ENCODE results near the gene LRP5. TPM values are rescaled to one million over a fixed set of nuclear protein-coding genes. Genes with fewer than 3 reads are reported as not detected.
"Not testable (repeated sequence)": the region's sequence is repeated elsewhere in the genome, so short reads cannot be mapped to it uniquely, and the experiment has no call there.

LRP5 gene
- total RNA-seq, 1 donor from 2014 or later, result 42.5 TPM

DNA sequence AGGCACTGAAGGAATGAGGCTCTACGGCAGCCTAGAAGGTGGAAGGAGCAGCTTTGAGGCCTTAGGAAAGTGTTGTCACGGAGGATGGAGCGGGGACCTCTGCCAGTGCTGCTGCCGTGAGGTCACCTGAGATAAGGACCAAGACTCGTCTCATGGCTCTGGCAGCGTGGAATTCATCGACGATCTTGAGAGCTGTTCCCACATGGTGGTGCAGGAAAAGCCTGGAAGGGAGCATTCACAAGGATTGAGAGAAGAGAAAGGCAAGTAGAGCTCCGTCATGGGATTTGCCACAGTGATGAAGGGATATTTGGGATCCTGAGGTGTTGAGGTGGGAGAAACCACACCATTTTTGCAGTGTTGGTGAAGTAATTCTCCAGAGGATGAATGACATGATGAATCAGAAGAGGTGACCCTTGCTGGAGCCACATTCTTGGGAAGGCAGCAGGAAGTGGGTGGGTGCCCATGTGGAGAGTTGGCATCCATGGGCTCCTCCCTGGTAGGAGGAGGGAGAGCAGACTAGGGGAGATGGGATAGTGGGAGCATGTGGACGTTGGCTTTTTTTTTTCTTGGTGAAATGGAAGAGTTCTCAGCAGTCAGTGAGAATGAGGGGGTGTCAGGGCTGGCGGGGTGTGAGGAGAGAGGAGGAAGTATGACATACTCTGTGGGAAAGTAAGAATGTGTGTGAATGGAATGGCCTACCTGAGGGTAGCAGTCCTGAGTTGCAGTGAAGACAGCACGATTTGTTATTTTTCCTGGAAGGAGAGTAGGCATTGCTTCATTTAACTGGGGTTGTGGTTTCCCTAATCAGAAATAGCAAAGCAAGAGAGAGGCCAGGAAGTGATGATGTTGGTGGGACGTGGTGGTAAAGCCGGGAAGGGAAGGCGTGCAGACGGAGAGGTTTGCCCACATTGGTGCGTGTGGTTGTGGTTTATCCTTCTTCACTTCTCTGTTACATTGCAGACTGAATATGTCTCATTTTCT is 159.3 kb downstream of the LRP5 start:
- no peak for DNase-seq (ENCODE audit: extremely low spot score in 2 of 2)
- peaks cover 83% of the 10 kb centered on the region for H3K4me1 ChIP-seq
- no peak overlapping the region for H3K27ac ChIP-seq
- no peak overlapping the region for H3K4me3 ChIP-seq
- H3K36me3 ChIP-seq, result no peaks in the 10 kb centered on the region
- no peaks in the 10 kb centered on the region for H3K27me3 ChIP-seq
- no peaks in the 10 kb centered on the region for H3K9me3 ChIP-seq
- intact Hi-C loops (cut with DNase I), result no loop called here
- no peak for TF ChIP-seq POLR2A (IDR thresholded peaks at IDR 0.05)
- TF ChIP-seq, protein P1, sequence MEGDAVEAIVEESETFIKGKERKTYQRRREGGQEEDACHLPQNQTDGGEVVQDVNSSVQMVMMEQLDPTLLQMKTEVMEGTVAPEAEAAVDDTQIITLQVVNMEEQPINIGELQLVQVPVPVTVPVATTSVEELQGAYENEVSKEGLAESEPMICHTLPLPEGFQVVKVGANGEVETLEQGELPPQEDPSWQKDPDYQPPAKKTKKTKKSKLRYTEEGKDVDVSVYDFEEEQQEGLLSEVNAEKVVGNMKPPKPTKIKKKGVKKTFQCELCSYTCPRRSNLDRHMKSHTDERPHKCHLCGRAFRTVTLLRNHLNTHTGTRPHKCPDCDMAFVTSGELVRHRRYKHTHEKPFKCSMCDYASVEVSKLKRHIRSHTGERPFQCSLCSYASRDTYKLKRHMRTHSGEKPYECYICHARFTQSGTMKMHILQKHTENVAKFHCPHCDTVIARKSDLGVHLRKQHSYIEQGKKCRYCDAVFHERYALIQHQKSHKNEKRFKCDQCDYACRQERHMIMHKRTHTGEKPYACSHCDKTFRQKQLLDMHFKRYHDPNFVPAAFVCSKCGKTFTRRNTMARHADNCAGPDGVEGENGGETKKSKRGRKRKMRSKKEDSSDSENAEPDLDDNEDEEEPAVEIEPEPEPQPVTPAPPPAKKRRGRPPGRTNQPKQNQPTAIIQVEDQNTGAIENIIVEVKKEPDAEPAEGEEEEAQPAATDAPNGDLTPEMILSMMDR (IDR thresholded peaks at IDR 0.05), result no peak
- TF ChIP-seq POLR2AphosphoS5 (IDR thresholded peaks at IDR 0.05; ENCODE audit: insufficient read depth in 1 of 2, low read depth in 1 of 2), result no peak

DNA sequence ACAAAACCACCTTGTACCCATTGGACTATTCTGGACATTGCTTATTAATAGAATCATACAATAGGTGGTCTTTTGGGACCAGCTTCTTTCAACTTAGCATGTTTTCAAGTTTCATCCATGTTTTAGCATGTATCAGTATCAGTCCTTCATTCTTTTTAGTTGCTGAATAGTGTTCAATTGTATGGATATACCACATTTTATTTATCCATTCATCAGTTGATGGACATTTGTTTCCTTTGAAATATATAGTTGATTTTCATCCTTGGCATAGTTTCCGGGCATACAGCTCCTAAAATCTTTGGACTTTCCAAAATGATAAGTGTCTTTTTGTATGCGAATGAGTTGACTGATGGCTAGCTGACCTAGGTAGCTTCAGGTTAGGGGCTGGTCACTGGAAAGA is 160.4 kb downstream of the LRP5 start:
- Histone ChIP-seq H3K9me3 (no peaks in the 10 kb centered on the region), H3K27ac (no peak overlapping the region), H3K4me3 (no peak overlapping the region), H3K36me3 (no peaks in the 10 kb centered on the region), H3K4me1 (peaks cover 79% of the 10 kb centered on the region), H3K27me3 (no peaks in the 10 kb centered on the region)
- TF ChIP-seq POLR2A (IDR thresholded peaks at IDR 0.05) (no peak), POLR2AphosphoS5 (IDR thresholded peaks at IDR 0.05; ENCODE audit: insufficient read depth in 1 of 2, low read depth in 1 of 2) (no peak)
- TF ChIP-seq, protein P1 (IDR thresholded peaks at IDR 0.05), result no peak
- DNase-seq (ENCODE audit: extremely low spot score in 2 of 2), result no peak
- intact Hi-C loops (cut with DNase I), result no loop called here

DNA sequence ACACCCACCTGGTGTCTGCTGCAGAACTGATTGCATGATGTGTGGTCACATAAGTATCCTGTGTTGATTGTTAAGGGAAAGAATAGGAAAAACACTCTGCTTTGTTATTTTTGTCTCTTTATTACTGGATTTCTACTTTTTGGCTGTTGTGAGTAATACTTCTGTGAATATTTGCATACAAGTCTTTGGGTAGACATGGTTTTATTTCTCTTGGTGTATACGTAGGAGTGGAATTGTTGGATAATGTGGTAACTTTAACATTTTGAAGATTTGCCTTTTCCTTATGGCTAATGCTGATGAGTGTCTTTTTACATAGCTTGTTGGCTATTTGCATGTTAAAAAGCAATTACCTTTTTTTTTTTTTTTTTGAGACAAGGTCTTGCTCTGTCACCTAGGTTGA is 161.3 kb downstream of the LRP5 start:
- TF ChIP-seq POLR2A (IDR thresholded peaks at IDR 0.05) (no peak), POLR2AphosphoS5 (IDR thresholded peaks at IDR 0.05; ENCODE audit: insufficient read depth in 1 of 2, low read depth in 1 of 2) (no peak)
- TF ChIP-seq, protein P1 (IDR thresholded peaks at IDR 0.05), result no peak
- peaks cover 75% of the 10 kb centered on the region for H3K4me1 ChIP-seq

DNA sequence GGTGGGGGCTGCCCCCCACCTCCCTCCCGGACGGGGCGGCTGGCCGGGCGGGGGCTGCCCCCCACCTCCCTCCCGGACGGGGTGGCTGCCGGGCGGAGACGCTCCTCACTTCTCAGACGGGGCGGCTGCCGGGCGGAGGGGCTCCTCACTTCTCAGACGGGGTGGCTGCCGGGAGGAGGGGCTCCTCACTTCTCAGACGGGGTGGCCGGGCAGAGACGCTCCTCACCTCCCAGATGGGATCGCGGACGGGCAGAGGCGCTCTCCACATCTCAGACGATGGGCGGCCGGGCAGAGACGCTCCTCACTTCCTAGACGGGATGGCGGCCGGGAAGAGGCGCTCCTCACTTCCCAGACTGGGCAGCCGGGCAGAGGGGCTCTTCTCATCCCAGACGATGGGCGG is 163.2 kb downstream of the LRP5 start:
- intact Hi-C loops (cut with DNase I); H3K9me3 ChIP-seq; H3K27me3 ChIP-seq; H3K36me3 ChIP-seq; DNase-seq (ENCODE audit: extremely low spot score in 2 of 2); H3K27ac ChIP-seq; H3K4me3 ChIP-seq: not testable (repeated sequence)
- peaks cover 75% of the 10 kb centered on the region for H3K4me1 ChIP-seq

More for the DNA sequence above, 161.3 kb downstream of the LRP5 start:
- no peak for DNase-seq (ENCODE audit: extremely low spot score in 2 of 2)
- Histone ChIP-seq H3K27me3 (no peaks in the 10 kb centered on the region), H3K36me3 (no peaks in the 10 kb centered on the region), H3K4me3 (no peak overlapping the region), H3K27ac (no peak overlapping the region), H3K9me3 (no peaks in the 10 kb centered on the region)
- intact Hi-C loops (cut with DNase I), result no loop called here

DNA sequence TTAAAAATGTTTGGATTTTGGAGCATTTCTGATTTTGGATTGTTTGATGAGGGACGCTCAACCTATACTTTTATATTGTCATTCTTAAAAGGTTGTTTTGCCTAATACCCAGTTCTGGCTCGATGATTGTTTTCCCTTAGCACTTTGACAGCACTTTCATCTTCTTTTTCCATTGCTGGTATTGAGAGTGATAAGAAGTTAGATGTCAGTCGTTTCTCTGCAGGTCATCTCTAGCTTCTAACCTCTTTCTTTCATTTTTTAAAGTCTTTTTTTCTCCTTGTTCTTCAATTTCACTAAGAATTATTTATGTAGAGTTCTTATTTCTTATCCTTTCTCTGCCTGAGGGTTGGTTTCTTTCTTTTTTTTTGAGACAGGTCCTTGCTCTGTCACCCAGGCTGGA is 167.0 kb downstream of the LRP5 start:
- Histone ChIP-seq H3K9me3 (no peaks in the 10 kb centered on the region), H3K27me3 (no peaks in the 10 kb centered on the region), H3K27ac (no peak overlapping the region), H3K36me3 (no peaks in the 10 kb centered on the region), H3K4me1 (peaks cover 54% of the 10 kb centered on the region), H3K4me3 (no peak overlapping the region)
- intact Hi-C loops (cut with DNase I), result no loop called here
- DNase-seq (ENCODE audit: extremely low spot score in 2 of 2), result no peak
- TF ChIP-seq, protein P1 (IDR thresholded peaks at IDR 0.05), result no peak
- TF ChIP-seq POLR2AphosphoS5 (IDR thresholded peaks at IDR 0.05; ENCODE audit: insufficient read depth in 1 of 2, low read depth in 1 of 2), result no peak
- TF ChIP-seq POLR2A (IDR thresholded peaks at IDR 0.05), result no peak

All from vagina (tissue), 2 donors.